ENCODE data around the gene LAMB4. TPM values are rescaled to one million over a fixed set of nuclear protein-coding genes. Genes with fewer than 3 reads are reported as not detected.

The LAMB4 gene
- total RNA-seq (2014; rRNA removed; shearing (Covaris generic)) = not detected in 2 replicates

- no peak for DNase-seq (ENCODE audit: low read depth)
These were observed at the start of gene LAMB4 for GRCh38 chr7:108130261-108130660. TSS of gene LAMB4 (minus strand) at chr7:108130361. CDS start at chr7:108123164, 7,197 bp downstream.

- no peak for DNase-seq (ENCODE audit: low read depth)
These were observed 48.2 kb upstream of the LAMB4 start for GRCh38 chr7:108178398-108178797.

GRCh38 chr7:108171164-108171563 lies 41.0 kb upstream of the LAMB4 start:
- no peak for DNase-seq (ENCODE audit: low read depth)

- DNase-seq (ENCODE audit: low read depth) = no peak
These were observed 40.1 kb upstream of the LAMB4 start for GRCh38 chr7:108170251-108170650.

GRCh38 chr7:108167460-108167859 lies 37.3 kb upstream of the LAMB4 start:
- DNase-seq (ENCODE audit: low read depth) = peak; percentile 46

GRCh38 chr7:108166687-108167086 lies 36.5 kb upstream of the LAMB4 start:
- DNase-seq (ENCODE audit: low read depth) = no peak

- no peak for DNase-seq (ENCODE audit: low read depth)
These were observed 35.6 kb upstream of the LAMB4 start for GRCh38 chr7:108165723-108166122.

GRCh38 chr7:108164946-108165345 lies 34.8 kb upstream of the LAMB4 start:
- no peak for DNase-seq (ENCODE audit: low read depth)

GRCh38 chr7:108164342-108164741 lies 34.2 kb upstream of the LAMB4 start:
- no peak for DNase-seq (ENCODE audit: low read depth)

- no peak for DNase-seq (ENCODE audit: low read depth)
These were observed 28.6 kb upstream of the LAMB4 start for GRCh38 chr7:108158776-108159175.

GRCh38 chr7:108157606-108158335 lies 27.6 kb upstream of the LAMB4 start:
- no peak for DNase-seq (ENCODE audit: low read depth)

GRCh38 chr7:108156897-108157605 lies 26.9 kb upstream of the LAMB4 start:
- DNase-seq (ENCODE audit: low read depth) = no peak

GRCh38 chr7:108152198-108152597 lies 22.0 kb upstream of the LAMB4 start:
- no peak for DNase-seq (ENCODE audit: low read depth)

- DNase-seq (ENCODE audit: low read depth) = no peak
These were observed 19.7 kb upstream of the LAMB4 start for GRCh38 chr7:108149908-108150307.

GRCh38 chr7:108149119-108149518 lies 19.0 kb upstream of the LAMB4 start:
- no peak for DNase-seq (ENCODE audit: low read depth)

GRCh38 chr7:108147031-108147563 lies 16.9 kb upstream of the LAMB4 start:
- DNase-seq (ENCODE audit: low read depth) = no peak

GRCh38 chr7:108146070-108146842 lies 16.1 kb upstream of the LAMB4 start:
- peak; percentile 77 for DNase-seq (ENCODE audit: low read depth)

GRCh38 chr7:108145401-108145800 lies 15.2 kb upstream of the LAMB4 start:
- DNase-seq (ENCODE audit: low read depth) = no peak

- no peak for DNase-seq (ENCODE audit: low read depth)
These were observed 14.8 kb upstream of the LAMB4 start for GRCh38 chr7:108144931-108145330.

GRCh38 chr7:108143658-108144420 lies 13.7 kb upstream of the LAMB4 start:
- no peak for DNase-seq (ENCODE audit: low read depth)

GRCh38 chr7:108142675-108143259 lies 12.6 kb upstream of the LAMB4 start:
- DNase-seq (ENCODE audit: low read depth) = no peak

Measured in Daoy (cell line).